ENCODE data around the gene NPVF.

GRCh38 chr7:25249772-25250171 is 21.5 kb upstream of the NPVF start:
- TF ChIP-seq MAX (IDR thresholded peaks at IDR 0.05) (no peak), NRF1 (IDR thresholded peaks at IDR 0.05; ENCODE audit: low read depth, low read length) (no peak), JUN (IDR thresholded peaks at IDR 0.05; ENCODE audit: low read depth, low read length) (no peak), RXRA (IDR thresholded peaks at IDR 0.05; ENCODE audit: insufficient read depth, low read depth, low read length) (no peak), BACH1 (IDR thresholded peaks at IDR 0.05; ENCODE audit: low read length) (no peak), GABPA (IDR thresholded peaks at IDR 0.05; ENCODE audit: borderline replicate concordance, insufficient read depth, low read length) (no peak), CEBPB (IDR thresholded peaks at IDR 0.05; ENCODE audit: low read depth, low read length) (no peak), KDM5A (IDR thresholded peaks at IDR 0.05; ENCODE audit: low read length) (no peak), EP300 (IDR thresholded peaks at IDR 0.05; ENCODE audit: borderline replicate concordance in 1 of 2, low read depth in 2 of 2, low read length in 2 of 2) (no peak)
- TF ChIP-seq, protein P1, sequence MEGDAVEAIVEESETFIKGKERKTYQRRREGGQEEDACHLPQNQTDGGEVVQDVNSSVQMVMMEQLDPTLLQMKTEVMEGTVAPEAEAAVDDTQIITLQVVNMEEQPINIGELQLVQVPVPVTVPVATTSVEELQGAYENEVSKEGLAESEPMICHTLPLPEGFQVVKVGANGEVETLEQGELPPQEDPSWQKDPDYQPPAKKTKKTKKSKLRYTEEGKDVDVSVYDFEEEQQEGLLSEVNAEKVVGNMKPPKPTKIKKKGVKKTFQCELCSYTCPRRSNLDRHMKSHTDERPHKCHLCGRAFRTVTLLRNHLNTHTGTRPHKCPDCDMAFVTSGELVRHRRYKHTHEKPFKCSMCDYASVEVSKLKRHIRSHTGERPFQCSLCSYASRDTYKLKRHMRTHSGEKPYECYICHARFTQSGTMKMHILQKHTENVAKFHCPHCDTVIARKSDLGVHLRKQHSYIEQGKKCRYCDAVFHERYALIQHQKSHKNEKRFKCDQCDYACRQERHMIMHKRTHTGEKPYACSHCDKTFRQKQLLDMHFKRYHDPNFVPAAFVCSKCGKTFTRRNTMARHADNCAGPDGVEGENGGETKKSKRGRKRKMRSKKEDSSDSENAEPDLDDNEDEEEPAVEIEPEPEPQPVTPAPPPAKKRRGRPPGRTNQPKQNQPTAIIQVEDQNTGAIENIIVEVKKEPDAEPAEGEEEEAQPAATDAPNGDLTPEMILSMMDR (IDR thresholded peaks at IDR 0.05; ENCODE audit: control extremely low read depth in 1 of 3, insufficient read depth in 1 of 3, low read depth in 1 of 3, low read length in 3 of 3): no peak

Data from H1 (cell line).